ENCODE measurements around the gene NUDT16. TPM values are rescaled to one million over a fixed set of nuclear protein-coding genes. Genes with fewer than 3 reads are reported as not detected.

NUDT16 gene
- polyA plus RNA-seq, 1 donor from 2014 or later: 3.8 TPM

GRCh38 chr3:131397889-131398288, 16.3 kb downstream of the NUDT16 start:
- H3K27ac Mint-ChIP-seq: no peak overlapping the region
- H3K4me3 Mint-ChIP-seq: no peak overlapping the region
- no peaks in the 10 kb centered on the region for H3K36me3 Mint-ChIP-seq
- no peaks in the 10 kb centered on the region for H3K9me3 Mint-ChIP-seq
- H3K27me3 Mint-ChIP-seq: no peaks in the 10 kb centered on the region
- peaks cover 0 to 7% (median 4%) of the 10 kb centered on the region in 3 donors for H3K4me1 Mint-ChIP-seq

- peaks cover 5% of the 10 kb centered on the region for H3K27me3 Mint-ChIP-seq
- H3K9me3 Mint-ChIP-seq: peaks cover 5 to 7% (median 6%) of the 10 kb centered on the region in 3 donors
- no peak overlapping the region for H3K4me3 Mint-ChIP-seq
- no peak overlapping the region for H3K27ac Mint-ChIP-seq
- no peaks in the 10 kb centered on the region for H3K36me3 Mint-ChIP-seq
- peaks cover 0 to 8% (median 4%) of the 10 kb centered on the region in 3 donors for H3K4me1 Mint-ChIP-seq
These were observed 20.4 kb downstream of the NUDT16 start for GRCh38 chr3:131401978-131402377.

GRCh38 chr3:131402391-131403039, 20.9 kb downstream of the NUDT16 start:
- H3K27ac Mint-ChIP-seq: no peak overlapping the region
- peak overlapping the region in 1 of 4 donors; percentile 68 for H3K4me3 Mint-ChIP-seq
- H3K36me3 Mint-ChIP-seq: no peaks in the 10 kb centered on the region
- H3K9me3 Mint-ChIP-seq: peaks cover 5 to 7% (median 6%) of the 10 kb centered on the region in 3 donors
- peaks cover 5% of the 10 kb centered on the region for H3K27me3 Mint-ChIP-seq
- H3K4me1 Mint-ChIP-seq: peaks cover 0 to 8% (median 4%) of the 10 kb centered on the region in 3 donors

- Mint-ChIP-seq H3K36me3 (no peaks in the 10 kb centered on the region), H3K27ac (no peak overlapping the region), H3K4me3 (no peak overlapping the region), H3K4me1 (peaks cover 0 to 8% (median 4%) of the 10 kb centered on the region in 3 donors), H3K9me3 (peaks cover 5 to 7% (median 6%) of the 10 kb centered on the region in 3 donors), H3K27me3 (peaks cover 5% of the 10 kb centered on the region)
These were observed 21.8 kb downstream of the NUDT16 start for GRCh38 chr3:131403216-131403895.

GRCh38 chr3:131405411-131405810, 23.8 kb downstream of the NUDT16 start:
- no peaks in the 10 kb centered on the region for H3K36me3 Mint-ChIP-seq
- H3K4me1 Mint-ChIP-seq: peaks cover 0 to 8% (median 4%) of the 10 kb centered on the region in 3 donors
- H3K4me3 Mint-ChIP-seq: no peak overlapping the region
- H3K9me3 Mint-ChIP-seq: peaks cover 5 to 7% (median 6%) of the 10 kb centered on the region in 3 donors
- H3K27me3 Mint-ChIP-seq: peaks cover 5% of the 10 kb centered on the region
- H3K27ac Mint-ChIP-seq: no peak overlapping the region

GRCh38 chr3:131406274-131406673, 24.7 kb downstream of the NUDT16 start:
- H3K9me3 Mint-ChIP-seq: peaks cover 5 to 7% (median 6%) of the 10 kb centered on the region in 3 donors
- H3K27me3 Mint-ChIP-seq: peaks cover 5% of the 10 kb centered on the region
- no peak overlapping the region for H3K27ac Mint-ChIP-seq
- H3K36me3 Mint-ChIP-seq: no peaks in the 10 kb centered on the region
- H3K4me3 Mint-ChIP-seq: no peak overlapping the region
- peaks cover 0 to 8% (median 4%) of the 10 kb centered on the region in 3 donors for H3K4me1 Mint-ChIP-seq

GRCh38 chr3:131417751-131418150, 36.2 kb downstream of the NUDT16 start:
- H3K4me3 Mint-ChIP-seq: no peak overlapping the region
- peaks cover 2 to 5% (median 5%) of the 10 kb centered on the region in 3 donors for H3K9me3 Mint-ChIP-seq
- H3K36me3 Mint-ChIP-seq: peaks cover 2% of the 10 kb centered on the region
- no peaks in the 10 kb centered on the region for H3K27me3 Mint-ChIP-seq
- H3K4me1 Mint-ChIP-seq: no peaks in the 10 kb centered on the region
- H3K27ac Mint-ChIP-seq: no peak overlapping the region

GRCh38 chr3:131421301-131421700, 39.7 kb downstream of the NUDT16 start:
- Mint-ChIP-seq H3K36me3 (peaks cover 2% of the 10 kb centered on the region), H3K4me3 (no peak overlapping the region), H3K4me1 (no peaks in the 10 kb centered on the region), H3K9me3 (peaks cover 0 to 2% (median 0%) of the 10 kb centered on the region in 3 donors), H3K27ac (no peak overlapping the region), H3K27me3 (no peaks in the 10 kb centered on the region)

GRCh38 chr3:131421957-131422498, 40.5 kb downstream of the NUDT16 start:
- Mint-ChIP-seq H3K4me1 (no peaks in the 10 kb centered on the region), H3K4me3 (no peak overlapping the region), H3K27ac (no peak overlapping the region), H3K9me3 (peaks cover 0 to 2% (median 0%) of the 10 kb centered on the region in 3 donors), H3K36me3 (peaks cover 2% of the 10 kb centered on the region), H3K27me3 (no peaks in the 10 kb centered on the region)

- Mint-ChIP-seq H3K4me3 (no peak overlapping the region), H3K36me3 (no peaks in the 10 kb centered on the region), H3K4me1 (peaks cover 0 to 1% (median 0%) of the 10 kb centered on the region in 3 donors), H3K27me3 (peaks cover 5% of the 10 kb centered on the region), H3K27ac (no peak overlapping the region), H3K9me3 (peaks cover 0 to 3% (median 0%) of the 10 kb centered on the region in 3 donors)
These were observed 45.7 kb downstream of the NUDT16 start for GRCh38 chr3:131427226-131427625.

GRCh38 chr3:131431754-131432153, 50.2 kb downstream of the NUDT16 start:
- Mint-ChIP-seq H3K27me3 (peaks cover 5% of the 10 kb centered on the region), H3K9me3 (peaks cover 0 to 4% (median 3%) of the 10 kb centered on the region in 3 donors), H3K36me3 (peaks cover 3% of the 10 kb centered on the region), H3K4me1 (peaks cover 0 to 1% (median 0%) of the 10 kb centered on the region in 3 donors), H3K4me3 (no peak overlapping the region), H3K27ac (no peak overlapping the region)

GRCh38 chr3:131432441-131432840, 50.9 kb downstream of the NUDT16 start:
- H3K4me3 Mint-ChIP-seq: no peak overlapping the region
- no peak overlapping the region for H3K27ac Mint-ChIP-seq
- H3K9me3 Mint-ChIP-seq: peaks cover 0 to 7% (median 3%) of the 10 kb centered on the region in 3 donors
- H3K4me1 Mint-ChIP-seq: peaks cover 0 to 1% (median 0%) of the 10 kb centered on the region in 3 donors
- peaks cover 5% of the 10 kb centered on the region for H3K36me3 Mint-ChIP-seq
- H3K27me3 Mint-ChIP-seq: peaks cover 5% of the 10 kb centered on the region

GRCh38 chr3:131435000-131435399, 53.4 kb downstream of the NUDT16 start:
- Mint-ChIP-seq H3K4me3 (no peak overlapping the region), H3K4me1 (peaks cover 0 to 1% (median 0%) of the 10 kb centered on the region in 3 donors), H3K27me3 (peaks cover 5% of the 10 kb centered on the region), H3K27ac (no peak overlapping the region), H3K9me3 (peaks cover 0 to 9% (median 3%) of the 10 kb centered on the region in 3 donors), H3K36me3 (peaks cover 5% of the 10 kb centered on the region)
